HG03439 (cell line): ENCODE measurements around the gene CBFA2T2.
"Not testable (repeated sequence)": the region's sequence is repeated elsewhere in the genome, so short reads cannot be mapped to it uniquely, and the experiment has no call there.

Experiments used
- ATAC-seq: cut with Tn5 transposase; IDR thresholded peaks from one replicate; pipeline ENCODE4 v1.9.1; 2021; ENCODE audit warnings: mild to moderate bottlenecking, moderate library complexity; ENCODE audit not compliant: unreplicated experiment

Gene CBFA2T2

GRCh38 chr20:33501000-33501399 lies 11.1 kb downstream of the CBFA2T2 start:
- ATAC-seq, result no peak

- no peak for ATAC-seq
These were observed 13.7 kb downstream of the CBFA2T2 start for GRCh38 chr20:33503564-33503963.

DNA sequence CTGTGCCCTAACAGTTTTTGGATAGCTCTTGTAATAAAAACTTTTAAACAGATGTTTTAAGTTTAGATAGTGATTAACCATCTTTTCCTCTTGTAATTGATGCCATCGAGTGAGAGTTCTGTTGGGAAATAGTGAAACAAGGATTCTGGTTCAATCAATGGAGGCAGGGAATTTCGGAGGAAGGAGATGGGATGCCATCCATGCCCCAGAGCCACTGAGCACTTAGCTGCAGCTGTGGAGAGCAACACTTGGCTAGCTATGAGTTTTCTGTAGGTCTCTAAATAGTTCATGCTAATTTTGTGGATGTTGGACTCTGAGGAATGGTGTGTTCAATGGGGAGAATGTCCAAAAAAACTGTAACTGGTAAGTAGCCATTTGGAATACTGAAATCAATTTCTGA lies 16.7 kb downstream of the CBFA2T2 start:
- no peak for ATAC-seq

GRCh38 chr20:33507461-33507860 lies 17.6 kb downstream of the CBFA2T2 start:
- no peak for ATAC-seq

- not testable (repeated sequence) for ATAC-seq
These were observed 18.1 kb downstream of the CBFA2T2 start for GRCh38 chr20:33508015-33508414.

- ATAC-seq, result not testable (repeated sequence)
These were observed 19.2 kb downstream of the CBFA2T2 start for GRCh38 chr20:33509057-33509456.

DNA sequence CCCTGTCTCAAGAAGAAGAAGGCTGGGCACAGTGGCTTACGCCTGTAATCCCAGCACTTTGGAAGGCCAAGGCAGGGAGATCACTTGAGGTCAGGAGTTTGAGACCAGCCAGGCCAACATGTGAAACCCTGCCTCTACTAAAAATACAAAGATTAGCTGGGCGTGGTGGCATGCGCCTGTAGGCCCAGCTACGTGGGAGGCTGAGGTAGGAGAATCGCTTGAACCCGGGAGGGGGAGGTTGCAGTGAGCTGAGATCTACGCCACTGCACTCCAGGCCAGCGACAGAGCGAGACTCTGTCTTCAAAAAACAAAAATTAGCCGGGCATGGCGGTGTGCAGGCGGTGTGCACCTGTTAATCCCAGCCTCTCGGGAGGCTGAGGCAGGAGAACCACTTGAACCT lies 22.0 kb downstream of the CBFA2T2 start:
- not testable (repeated sequence) for ATAC-seq

DNA sequence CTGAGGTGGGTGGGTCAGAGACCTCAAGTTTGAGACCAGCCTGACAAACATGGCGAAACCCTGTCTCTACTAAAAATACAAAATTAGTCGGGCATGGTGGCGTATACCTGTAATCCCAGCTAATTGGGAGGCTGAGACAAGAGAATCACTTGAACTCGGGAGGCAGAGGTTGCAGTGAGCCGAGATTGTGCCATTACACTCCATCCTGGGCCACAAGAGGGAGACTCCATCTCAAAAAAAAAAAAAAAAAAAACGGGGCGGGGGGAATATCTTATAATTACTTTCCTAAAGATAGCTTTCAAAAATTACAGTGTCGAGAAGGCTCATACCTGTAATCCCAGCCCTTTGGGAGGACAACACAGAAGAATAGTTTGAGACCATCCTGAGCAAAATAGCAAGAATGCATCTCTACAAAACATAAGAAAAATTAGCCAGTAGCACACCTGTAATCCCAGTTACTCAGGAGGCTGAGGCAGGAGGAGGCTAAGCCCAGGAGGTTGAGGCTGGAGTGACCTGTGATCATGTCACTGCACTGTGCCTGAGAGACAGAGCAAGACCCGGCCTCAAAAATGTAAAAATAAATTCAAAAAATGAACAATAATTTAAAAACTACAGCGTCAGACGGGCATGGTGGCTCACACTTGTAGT lies 25.8 kb downstream of the CBFA2T2 start:
- no peak for ATAC-seq

GRCh38 chr20:33516882-33517281 lies 27.0 kb downstream of the CBFA2T2 start:
- ATAC-seq, result no peak

GRCh38 chr20:33518071-33518470 lies 28.2 kb downstream of the CBFA2T2 start:
- ATAC-seq, result no peak

GRCh38 chr20:33521461-33521860 lies 31.6 kb downstream of the CBFA2T2 start:
- no peak for ATAC-seq

DNA sequence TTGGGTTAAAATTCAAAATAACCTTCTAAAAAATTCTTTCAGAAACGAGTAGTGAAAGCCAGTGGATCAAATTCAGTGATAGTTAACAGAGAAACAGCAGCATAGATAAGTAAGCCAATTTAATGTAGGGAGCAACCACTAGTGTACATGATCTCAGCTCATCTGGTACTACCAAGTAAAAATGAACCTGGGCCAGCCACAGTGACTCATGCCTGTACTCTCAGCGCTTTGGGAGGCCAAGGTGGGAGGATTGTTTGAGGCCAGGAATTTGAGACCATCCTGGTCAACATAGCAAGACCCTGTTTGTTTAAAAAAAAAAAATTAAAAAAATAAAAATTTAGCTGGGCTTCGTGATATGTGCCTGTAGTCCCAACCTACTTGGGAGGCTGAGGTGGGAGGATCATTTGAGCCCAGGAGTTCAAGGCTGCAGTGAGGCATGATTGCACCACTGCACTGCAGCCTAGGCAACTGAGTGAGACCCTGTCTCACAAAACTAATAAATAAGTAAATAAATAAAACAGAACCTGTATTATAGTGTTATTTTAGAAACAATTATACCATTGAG lies 32.4 kb downstream of the CBFA2T2 start:
- ATAC-seq, result no peak

DNA sequence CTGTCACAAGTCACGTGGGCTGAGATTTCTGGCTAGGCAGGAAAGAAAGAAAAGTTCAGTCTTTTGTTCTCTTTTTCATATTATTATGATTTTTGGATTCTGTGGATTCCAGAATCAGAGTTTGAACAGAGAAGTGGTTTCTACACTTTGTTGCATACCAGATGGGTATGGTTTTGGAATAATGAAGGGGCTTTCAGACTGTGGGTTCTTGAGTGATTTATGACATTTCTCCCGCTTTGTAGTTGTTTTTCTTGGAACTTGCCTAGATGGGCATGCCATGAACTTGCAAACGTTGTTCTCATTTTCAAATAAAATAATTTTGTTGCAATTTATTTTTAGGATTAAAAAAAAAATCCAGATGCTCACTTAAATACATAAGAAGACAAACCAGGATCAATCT lies 34.4 kb downstream of the CBFA2T2 start:
- no peak for ATAC-seq

- no peak for ATAC-seq
These were observed 36.9 kb downstream of the CBFA2T2 start for GRCh38 chr20:33526769-33527168.

- no peak for ATAC-seq
These were observed 41.4 kb downstream of the CBFA2T2 start for GRCh38 chr20:33531047-33531877.

DNA sequence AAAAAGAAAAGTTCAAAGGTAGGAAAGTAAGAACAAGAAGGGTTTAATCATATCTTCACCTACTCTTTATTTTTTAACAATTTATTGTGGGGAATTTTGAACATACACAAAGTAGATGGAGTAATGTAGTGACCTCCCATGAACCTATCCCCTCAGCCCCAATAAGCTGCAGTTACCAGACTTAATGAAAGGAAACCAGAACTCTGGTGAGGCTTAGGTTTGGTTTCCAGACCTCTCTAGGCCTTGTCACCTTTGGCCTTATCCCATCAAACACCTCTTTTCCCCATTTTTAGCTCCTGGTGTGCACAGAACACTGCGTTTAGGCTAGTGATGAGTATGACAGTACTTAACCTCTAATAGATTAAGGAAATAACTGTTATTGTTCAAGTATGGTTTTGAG lies 42.0 kb downstream of the CBFA2T2 start:
- no peak for ATAC-seq

- ATAC-seq, result no peak
These were observed 43.0 kb downstream of the CBFA2T2 start for GRCh38 chr20:33532753-33533459.

DNA sequence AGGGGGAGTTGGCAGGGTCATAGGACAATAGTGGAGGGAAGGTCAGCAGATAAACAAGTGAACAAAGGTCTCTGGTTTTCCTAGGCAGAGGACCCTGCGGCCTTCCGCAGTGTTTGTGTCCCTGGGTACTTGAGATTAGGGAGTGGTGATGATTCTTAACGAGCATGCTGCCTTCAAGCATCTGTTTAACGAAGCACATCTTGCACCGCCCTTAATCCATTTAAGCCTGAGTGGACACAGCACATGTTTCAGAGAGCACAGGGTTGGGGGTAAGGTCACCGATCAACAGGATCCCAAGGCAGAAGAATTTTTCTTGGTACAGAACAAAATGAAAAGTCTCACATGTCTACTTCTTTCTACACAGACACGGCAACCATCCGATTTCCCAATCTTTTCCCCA lies 45.8 kb downstream of the CBFA2T2 start:
- not testable (repeated sequence) for ATAC-seq

- ATAC-seq, result no peak
These were observed 47.7 kb downstream of the CBFA2T2 start for GRCh38 chr20:33537608-33538007.

DNA sequence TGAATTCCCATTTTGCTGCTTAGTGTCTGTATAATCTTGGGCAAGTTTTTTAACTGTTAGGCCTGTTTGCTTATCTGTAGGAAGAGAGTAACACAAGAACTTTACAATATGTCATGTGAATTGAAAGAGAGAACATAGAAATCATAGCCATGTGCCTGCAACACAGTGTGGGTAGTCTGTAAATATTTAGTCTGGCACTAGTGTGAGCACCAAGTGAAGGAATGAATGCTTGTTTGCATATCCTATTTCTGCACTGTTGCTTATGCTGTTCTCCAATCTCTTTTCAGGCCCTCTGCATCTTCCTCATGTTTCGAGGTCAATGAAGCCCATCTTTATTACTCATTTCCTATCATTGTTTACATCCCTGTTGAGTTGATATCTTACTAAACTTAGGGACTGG lies 49.2 kb downstream of the CBFA2T2 start:
- ATAC-seq, result no peak

DNA sequence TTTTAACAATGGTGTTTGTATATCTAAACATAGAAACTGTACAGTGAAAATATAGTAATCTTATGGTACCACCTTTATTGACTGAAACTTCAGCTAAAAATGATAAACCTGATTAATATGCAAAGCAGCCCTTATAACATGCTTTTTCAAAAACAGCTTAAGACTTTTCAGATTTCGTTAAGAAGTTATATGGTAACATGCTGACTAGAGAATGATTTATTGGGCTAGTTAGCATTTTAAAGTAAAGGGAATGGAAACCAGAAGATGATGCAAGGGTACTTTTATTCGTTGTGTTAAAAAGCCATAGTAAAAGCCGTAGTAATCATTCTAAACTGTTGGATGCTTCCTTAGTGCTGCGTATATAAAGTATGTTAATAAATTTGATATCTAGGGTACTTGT lies 50.5 kb downstream of the CBFA2T2 start:
- no peak for ATAC-seq
